Activated naive CD4-positive, alpha-beta T cell treated with anti-CD3 and anti-CD28 coated beads, Interleukin-2, amount 50 U/mL, for 72 hours (primary cell): Measurements from ENCODE around the gene USP11. TPM values are rescaled to one million over a fixed set of nuclear protein-coding genes. Genes with fewer than 3 reads are reported as not detected.

Experiments used
- ATAC-seq, 2 donors: fragments of 150-1000 bp; cut with Tn5 transposase; 2 replicates each; pipeline ENCODE4 v1.10.0; 2021; ENCODE audit warnings: mild to moderate bottlenecking in 2 of 2, moderate library complexity in 2 of 2
- DNase-seq, 2 donors: peaks; one replicate each; pipeline ENCODE4 v3.0.0; 2021 to 2022; ENCODE audit warnings: low spot score in 2 of 2
- H3K27ac Mint-ChIP-seq, 2 donors: one replicate each; pipeline ENCODE4 v1.8.0; 2022; ENCODE audit warnings: mild to moderate bottlenecking in 2 of 2, mixed read lengths in 2 of 2
- H3K36me3 Mint-ChIP-seq, 2 donors: one replicate each; pipeline ENCODE4 v1.8.0; 2022; ENCODE audit warnings: mixed read lengths in 2 of 2
- H3K9me3 Mint-ChIP-seq, 2 donors: one replicate each; pipeline ENCODE4 v1.8.0; 2022; ENCODE audit warnings: mixed read lengths in 2 of 2
- total RNA-seq, 2 donors: library from RNA; stranded (reverse); gene quantifications; one replicate each; pipeline ENCODE4 v1.2.3, GENCODE V29; 2022

USP11 gene
- total RNA-seq, 2 donors from 2014 or later, result 14.5 to 22.2 TPM

DNA sequence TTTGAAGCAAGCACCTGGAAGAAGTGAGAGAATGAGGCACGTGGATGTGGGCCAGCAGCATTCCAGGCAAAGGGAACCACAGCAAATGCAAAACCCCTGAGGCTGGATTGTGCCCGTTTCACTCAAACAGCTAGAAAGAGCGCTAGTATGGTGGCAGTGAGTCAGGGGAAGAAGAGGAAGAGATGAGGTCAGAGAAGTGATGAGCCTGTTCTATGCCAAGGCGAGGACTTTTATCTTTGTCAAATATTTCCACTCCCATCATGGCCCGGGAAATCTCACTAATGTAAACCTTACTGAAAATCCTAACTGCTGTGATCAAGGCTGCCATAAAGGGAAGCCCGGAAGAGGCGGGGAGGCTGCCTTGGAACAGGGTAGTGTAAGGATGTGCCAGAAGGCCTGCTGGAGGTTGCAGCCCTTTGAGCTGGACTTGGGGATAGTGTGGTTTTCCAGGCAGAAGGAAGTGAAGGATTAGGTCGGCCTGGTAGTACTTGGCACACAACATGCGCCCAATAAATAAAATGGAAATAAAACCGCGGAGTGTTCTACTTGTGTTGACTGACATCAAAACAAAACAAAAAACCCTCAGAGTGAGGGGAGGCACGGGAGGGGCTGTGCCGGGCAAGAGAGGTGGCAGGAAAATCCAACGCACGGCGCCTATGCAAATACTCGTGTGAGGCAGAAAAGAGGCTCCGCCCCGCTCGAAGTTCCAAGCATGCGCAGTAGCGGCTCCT is 15.5 kb upstream of the USP11 start:
- Mint-ChIP-seq H3K9me3 (no peaks in the 10 kb centered on the region), H3K36me3 (peaks cover 18 to 26% of the 10 kb centered on the region in 2 donors), H3K27ac (peak overlapping the region; percentile 99)
- ATAC-seq (peak; percentile 28 to 44), DNase-seq (no peak)

DNA sequence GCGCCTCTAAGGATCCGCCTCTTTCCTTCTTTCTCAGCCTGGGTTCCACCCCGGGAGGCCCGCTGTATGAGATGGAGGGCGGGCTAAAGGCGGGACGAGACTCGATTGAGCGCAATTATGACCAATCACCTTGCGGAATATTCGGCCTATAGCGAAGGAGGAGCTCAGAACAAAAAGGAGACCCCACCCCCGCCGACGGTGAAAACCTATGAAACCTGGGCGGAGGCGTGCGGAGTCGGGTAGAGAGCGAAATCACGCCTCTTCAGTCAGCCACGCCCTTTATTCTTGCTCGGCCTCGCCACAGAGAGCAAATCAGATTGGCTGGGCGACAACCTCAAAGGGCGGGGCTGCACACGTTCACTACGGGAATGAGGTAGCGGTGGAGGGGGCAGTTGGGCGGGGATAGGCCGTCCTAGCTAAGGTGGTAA is 14.9 kb upstream of the USP11 start:
- ATAC-seq (peak; percentile 84 to 86), DNase-seq (peak; percentile 87 to 96)
- H3K27ac Mint-ChIP-seq, result peak overlapping the region; percentile 99
- H3K36me3 Mint-ChIP-seq, result peaks cover 18 to 26% of the 10 kb centered on the region in 2 donors
- no peaks in the 10 kb centered on the region for H3K9me3 Mint-ChIP-seq

DNA sequence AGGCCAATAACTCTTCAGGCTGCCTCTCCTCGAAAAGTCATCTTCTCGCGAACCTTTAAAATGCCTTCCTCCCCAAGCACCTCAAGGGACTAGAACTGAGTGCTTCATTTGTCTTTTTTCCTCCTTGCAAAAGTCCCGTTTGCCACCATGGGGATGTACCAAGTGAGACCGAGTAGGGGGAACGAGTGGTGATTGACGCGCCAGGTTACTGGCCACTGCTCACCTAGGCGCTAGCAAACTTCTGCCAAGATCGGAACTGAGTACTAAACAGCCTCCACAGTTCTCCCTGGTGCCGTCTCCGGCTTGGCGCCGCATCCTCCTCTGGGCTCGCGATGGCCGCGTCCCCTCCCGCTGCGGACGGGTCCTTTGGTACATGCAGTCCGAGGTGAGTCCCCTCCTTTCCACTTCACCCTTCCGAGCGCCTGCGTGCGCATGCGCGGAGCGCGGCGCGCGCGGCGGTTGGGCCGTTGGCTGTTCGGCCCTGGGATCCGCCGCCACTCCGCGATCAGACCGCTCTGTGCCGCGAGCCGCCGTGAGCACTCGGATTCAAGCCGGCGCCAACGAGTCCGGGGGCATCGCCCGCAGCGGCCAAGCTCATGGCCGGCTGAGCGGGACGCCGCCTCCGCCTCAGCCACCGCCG is 14.4 kb upstream of the USP11 start, which contains the start of gene CDK16:
CDK16 (plus strand) TSS at position 402 of the 640 bp plus-strand sequence. CDS start 4,877 bp downstream, outside the sequence.
- Mint-ChIP-seq H3K27ac (peak within 1 kb of the TSS; percentile 99), H3K36me3 (peaks cover 18 to 26% of the 10 kb centered on the region in 2 donors), H3K9me3 (no peaks in the 10 kb centered on the region)
- DNase-seq, result peak; percentile 68 to 86
- peak; percentile 43 to 45 for ATAC-seq

DNA sequence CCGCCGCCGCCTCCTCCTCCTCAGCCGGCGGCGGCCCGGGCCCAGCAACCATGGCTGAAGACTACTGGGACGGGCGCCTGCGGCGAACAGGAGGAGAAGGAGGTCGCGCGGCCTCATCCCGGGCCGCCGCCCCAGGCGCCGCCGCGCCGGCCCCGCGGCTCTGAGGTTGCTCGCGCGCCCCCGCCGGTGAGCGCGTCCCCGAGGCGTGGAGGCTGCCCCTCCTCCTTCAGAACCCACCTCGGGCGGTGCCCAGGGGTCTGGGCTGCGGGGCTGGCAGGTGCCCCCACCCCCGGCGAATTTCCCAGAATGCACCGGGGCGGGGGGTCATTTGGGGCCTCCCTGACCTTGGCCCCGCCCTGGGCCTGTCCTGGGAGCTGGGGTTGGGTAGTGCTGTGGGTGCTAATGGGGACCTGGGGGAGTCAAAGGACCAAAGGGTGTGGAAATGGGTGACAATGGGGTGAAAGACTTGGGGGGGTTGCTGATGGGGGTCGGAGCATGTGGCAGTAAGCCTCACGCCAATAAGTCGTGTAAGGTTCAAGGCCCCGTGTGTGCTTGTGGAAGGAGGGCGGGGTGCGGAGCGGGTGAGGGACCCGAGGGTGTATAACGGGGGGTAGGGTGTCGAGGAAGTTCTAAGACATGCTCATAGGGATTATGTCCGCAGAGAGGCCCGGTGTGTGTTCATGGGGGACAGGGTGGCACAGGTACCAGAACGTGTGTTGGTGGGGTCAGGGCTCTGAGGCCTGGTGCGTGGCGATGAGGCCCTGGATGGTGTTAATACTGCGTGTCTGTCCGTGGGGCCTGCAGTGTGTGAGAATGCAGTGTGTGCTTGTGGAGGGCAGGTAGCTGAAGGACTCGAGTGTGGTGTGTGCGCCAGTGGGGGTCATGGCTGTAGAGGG is 13.6 kb upstream of the USP11 start:
- ATAC-seq (no peak), DNase-seq (peak; percentile 39 to 62)
- Mint-ChIP-seq H3K36me3 (peaks cover 18 to 26% of the 10 kb centered on the region in 2 donors), H3K27ac (peak overlapping the region; percentile 99), H3K9me3 (no peaks in the 10 kb centered on the region)

DNA sequence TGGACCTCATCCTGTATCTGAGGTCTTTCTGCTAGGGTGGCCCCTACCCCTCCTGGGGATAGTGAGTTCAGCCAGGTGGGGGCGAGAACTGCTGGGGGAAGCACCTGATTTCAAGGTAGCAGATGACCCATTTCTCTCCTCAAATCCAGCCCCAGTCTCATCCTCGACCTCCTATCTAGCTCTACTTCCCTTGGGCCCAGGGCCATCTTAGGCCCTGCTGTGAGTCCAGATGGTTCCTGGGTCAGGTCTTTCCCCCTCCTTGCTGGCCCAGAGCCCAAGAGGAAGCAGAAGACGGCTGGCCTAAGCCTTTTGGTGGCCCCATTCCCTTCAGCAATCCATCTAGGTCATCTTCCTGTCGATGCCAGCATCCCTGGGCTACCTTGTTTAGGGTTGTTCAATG is 11.1 kb upstream of the USP11 start:
- Mint-ChIP-seq H3K9me3 (no peaks in the 10 kb centered on the region), H3K27ac (peak overlapping the region; percentile 35 to 88), H3K36me3 (peaks cover 15 to 18% of the 10 kb centered on the region in 2 donors)
- no peak for ATAC-seq
- DNase-seq, result no peak

DNA sequence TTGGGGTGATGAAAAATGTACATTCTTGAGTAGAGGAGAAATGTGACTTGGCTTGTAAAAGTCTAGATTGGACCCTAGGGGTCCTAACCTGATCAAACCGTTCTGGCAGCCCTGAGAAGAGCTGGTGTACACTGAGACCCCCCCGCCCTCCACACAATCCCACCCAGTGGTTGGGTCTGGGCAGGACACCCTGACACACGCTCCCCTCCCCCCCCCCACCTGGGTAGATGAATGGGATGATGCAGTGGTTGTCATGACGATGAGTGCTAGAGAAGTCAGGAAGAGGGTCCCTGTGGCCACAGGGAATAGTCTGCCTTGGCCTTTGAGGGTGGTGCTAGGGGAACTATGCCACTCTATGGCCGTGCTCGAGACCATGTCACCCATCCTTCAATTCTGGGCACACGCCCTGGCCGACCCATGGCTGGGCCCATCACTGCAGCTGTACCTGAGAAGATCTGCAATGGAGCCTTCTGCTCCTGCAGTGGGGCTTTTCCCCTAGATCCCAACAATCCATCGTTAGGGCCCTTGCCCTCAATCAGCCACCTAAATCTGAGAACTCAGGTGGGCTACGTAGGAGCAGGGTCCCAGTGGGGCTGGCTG is 10.0 kb upstream of the USP11 start:
- H3K36me3 Mint-ChIP-seq, result peaks cover 12 to 18% of the 10 kb centered on the region in 2 donors
- DNase-seq, result no peak
- no peak for ATAC-seq
- H3K9me3 Mint-ChIP-seq, result no peaks in the 10 kb centered on the region
- H3K27ac Mint-ChIP-seq, result no peak overlapping the region

DNA sequence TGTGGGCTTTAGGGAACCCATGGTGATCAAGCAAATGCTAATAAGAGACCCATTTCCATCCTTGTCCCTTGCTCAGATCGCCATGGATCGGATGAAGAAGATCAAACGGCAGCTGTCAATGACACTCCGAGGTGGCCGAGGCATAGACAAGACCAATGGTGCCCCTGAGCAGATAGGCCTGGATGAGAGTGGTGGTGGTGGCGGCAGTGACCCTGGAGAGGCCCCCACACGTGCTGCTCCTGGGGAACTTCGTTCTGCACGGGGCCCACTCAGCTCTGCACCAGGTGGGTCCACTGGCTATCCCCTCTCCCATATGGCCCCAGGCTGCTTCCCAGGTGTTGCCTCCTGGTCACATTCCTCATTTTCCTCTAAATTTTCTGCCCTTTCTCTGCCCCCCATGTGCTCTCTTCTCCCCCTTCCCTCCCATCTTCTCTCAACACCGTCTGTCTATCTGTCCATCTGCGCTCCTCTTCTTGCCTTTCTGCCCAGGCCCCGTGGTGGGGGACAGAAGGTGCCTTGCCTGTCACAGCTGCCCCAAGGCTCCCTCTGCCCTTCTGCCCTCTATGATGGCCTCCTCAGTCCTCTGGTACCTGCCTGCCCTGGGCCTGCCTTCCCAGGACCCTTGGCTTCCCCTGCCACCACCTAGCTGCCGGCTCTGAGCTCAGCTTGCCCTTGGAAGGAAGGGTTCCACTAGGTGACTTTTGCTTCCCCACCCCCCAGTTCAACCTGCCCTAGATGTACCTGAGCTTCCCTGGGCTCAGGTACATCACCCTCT is 9.1 kb upstream of the USP11 start:
- Mint-ChIP-seq H3K36me3 (peaks cover 12 to 18% of the 10 kb centered on the region in 2 donors), H3K27ac (no peak overlapping the region), H3K9me3 (no peaks in the 10 kb centered on the region)
- ATAC-seq (no peak), DNase-seq (no peak)

DNA sequence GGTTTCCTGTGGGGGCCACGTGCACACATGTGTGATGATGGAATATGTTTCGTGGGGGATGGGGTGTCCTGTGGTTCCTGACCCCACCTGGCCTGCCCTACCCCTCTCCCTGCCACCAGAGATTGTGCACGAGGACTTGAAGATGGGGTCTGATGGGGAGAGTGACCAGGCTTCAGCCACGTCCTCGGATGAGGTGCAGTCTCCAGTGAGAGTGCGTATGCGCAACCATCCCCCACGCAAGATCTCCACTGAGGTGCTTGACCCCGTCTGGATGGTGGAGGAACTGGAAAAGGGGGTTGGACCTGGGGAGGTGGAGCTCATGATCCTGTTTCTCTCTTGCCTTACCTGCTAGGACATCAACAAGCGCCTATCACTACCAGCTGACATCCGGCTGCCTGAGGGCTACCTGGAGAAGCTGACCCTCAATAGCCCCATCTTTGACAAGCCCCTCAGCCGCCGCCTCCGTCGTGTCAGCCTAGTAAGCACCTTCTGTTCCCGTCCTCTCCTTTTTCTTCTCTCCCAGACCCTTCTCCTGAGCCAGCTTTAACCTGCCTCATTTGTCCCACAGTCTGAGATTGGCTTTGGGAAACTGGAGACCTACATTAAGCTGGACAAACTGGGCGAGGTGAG is 8.4 kb upstream of the USP11 start:
- H3K36me3 Mint-ChIP-seq, result peaks cover 8 to 14% of the 10 kb centered on the region in 2 donors

DNA sequence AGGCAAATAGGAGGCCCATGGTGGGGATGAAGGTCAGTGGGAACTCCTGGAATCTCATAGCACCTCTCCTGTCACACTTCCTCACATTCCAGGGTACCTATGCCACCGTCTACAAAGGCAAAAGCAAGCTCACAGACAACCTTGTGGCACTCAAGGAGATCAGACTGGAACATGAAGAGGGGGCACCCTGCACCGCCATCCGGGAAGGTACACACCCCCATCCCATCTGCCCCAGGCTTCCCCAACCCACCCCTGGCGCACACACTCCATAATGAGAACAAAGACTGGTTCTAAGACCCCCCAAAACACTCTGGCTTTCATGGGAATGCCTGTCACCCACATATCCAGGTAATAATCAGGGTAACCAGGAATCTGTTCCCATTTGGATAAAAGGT is 7.9 kb upstream of the USP11 start:
- Mint-ChIP-seq H3K9me3 (no peaks in the 10 kb centered on the region), H3K36me3 (peaks cover 3 to 9% of the 10 kb centered on the region in 2 donors), H3K27ac (no peak overlapping the region)
- no peak for DNase-seq
- ATAC-seq, result no peak

More for the DNA sequence above, 8.4 kb upstream of the USP11 start:
- Mint-ChIP-seq H3K27ac (no peak overlapping the region), H3K9me3 (no peaks in the 10 kb centered on the region)
- no peak for ATAC-seq
- no peak for DNase-seq

DNA sequence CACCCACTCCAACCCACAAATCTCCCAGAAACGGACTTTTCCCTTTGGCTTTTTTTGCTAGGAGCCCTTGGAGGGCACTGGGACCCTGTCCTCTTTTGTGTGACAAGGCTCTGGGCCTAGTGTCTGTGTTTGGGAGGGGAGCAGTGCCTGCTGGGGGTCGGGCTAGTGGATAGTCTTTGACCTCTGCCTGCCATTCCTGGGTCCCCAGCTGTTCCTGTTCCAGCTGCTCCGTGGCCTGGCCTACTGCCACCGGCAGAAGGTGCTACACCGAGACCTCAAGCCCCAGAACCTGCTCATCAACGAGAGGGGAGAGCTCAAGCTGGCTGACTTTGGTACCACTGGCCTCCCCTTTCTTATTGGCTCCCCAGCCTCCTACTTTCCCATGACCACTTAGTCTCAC is 6.7 kb upstream of the USP11 start:
- DNase-seq (no peak), ATAC-seq (no peak)
- no peaks in the 10 kb centered on the region for H3K9me3 Mint-ChIP-seq
- peak overlapping the region in 1 of 2 donors; percentile 44 for H3K27ac Mint-ChIP-seq
- H3K36me3 Mint-ChIP-seq, result peaks cover 0 to 5% of the 10 kb centered on the region in 2 donors

DNA sequence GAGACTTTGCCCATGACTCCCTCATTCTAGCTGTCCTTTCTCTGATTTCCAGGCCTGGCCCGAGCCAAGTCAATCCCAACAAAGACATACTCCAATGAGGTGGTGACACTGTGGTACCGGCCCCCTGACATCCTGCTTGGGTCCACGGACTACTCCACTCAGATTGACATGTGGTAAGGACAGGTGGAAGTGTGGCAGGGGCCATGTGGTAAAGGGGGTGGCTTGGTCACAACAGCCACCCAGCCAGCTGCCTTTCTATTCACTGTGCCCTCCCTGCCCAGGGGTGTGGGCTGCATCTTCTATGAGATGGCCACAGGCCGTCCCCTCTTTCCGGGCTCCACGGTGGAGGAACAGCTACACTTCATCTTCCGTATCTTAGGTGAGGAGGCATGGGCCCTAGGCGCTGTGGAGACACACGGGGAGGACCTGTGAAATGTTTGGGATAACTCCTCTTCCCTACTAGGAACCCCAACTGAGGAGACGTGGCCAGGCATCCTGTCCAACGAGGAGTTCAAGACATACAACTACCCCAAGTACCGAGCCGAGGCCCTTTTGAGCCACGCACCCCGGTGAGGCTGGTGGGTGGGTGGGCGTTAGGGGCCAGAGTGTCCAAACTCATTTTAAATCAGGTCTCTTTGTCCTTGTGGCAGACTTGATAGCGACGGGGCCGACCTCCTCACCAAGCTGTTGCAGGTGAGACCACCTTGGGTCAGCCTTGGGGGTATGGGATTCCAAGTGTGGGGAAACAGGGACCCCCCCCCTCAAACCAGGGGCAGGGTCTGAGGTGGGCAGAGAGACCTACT is 6.1 kb upstream of the USP11 start:
- Mint-ChIP-seq H3K27ac (peak overlapping the region in 1 of 2 donors; percentile 44), H3K9me3 (no peaks in the 10 kb centered on the region), H3K36me3 (peaks cover 0 to 5% of the 10 kb centered on the region in 2 donors)
- ATAC-seq (no peak), DNase-seq (no peak)

DNA sequence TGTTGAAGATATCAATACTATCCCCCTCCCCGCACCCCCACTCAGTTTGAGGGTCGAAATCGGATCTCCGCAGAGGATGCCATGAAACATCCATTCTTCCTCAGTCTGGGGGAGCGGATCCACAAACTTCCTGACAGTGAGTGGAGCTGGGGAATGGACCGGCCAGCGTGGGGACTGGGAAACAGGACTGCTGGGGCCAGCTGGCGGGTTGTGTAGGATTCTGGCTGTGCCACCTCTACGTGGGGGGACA is 5.5 kb upstream of the USP11 start:
- ATAC-seq (no peak), DNase-seq (no peak)
- Mint-ChIP-seq H3K9me3 (no peaks in the 10 kb centered on the region), H3K27ac (no peak overlapping the region), H3K36me3 (peaks cover 0 to 5% of the 10 kb centered on the region in 2 donors)

DNA sequence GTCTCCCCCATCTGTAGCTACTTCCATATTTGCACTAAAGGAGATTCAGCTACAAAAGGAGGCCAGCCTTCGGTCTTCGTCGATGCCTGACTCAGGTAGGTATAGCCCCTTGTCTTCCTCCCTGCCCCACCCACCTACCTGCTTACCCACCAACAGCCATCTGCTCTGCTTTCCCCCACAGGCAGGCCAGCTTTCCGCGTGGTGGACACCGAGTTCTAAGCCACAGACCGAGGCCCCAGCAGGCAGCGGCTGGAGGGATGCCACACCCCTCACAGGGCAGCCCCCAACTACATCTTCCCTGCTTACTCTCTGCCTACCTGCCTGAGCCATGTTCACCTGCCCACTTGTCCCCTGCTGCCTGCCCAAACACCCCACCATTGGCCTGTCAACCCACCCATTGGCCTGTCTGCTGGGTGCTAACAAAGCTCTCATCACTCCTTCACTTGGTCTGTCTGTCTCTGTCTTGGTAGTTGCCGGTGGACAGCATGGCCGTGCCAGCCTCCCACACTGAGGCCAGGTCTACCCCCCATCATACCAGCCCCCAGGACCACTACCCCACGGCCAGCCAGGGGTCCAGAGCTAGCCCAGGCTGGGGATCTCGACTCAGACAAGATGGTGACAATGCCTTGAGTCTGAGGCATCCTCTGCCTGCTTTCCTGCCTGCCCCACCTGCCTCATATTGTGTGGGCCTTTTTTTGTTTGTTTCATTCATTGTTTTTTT is 4.1 kb upstream of the USP11 start:
- H3K36me3 Mint-ChIP-seq, result peaks cover 0 to 5% of the 10 kb centered on the region in 2 donors
- no peak for ATAC-seq
- no peak overlapping the region for H3K27ac Mint-ChIP-seq
- DNase-seq, result no peak
- no peaks in the 10 kb centered on the region for H3K9me3 Mint-ChIP-seq

DNA sequence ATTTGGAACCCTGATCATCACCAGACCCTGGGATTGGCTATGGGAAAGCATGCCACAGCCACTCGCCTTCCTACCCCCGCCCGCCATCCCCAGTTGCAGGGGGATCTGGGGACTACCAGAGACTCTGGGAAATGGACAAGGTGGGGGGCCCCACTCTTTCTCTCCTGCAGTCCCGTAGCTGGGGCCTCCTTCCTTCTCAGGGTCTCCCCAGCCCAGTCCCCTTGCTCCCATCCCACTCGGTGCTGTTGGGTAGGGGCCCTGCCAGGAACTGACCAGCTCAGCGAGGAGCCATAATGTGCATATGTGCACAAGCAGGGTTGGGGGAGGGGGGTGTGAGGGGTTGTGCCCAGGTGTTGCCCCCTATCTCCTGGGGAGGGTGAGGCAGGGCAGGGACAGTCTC is 3.4 kb upstream of the USP11 start:
- DNase-seq (no peak), ATAC-seq (no peak)
- Mint-ChIP-seq H3K9me3 (no peaks in the 10 kb centered on the region), H3K36me3 (peaks cover 0 to 5% of the 10 kb centered on the region in 2 donors), H3K27ac (no peak overlapping the region)
